GM12874 (cell line): ENCODE results near the gene CEP135.

Experiments
- CTCF ChIP-seq: IDR thresholded peaks from 2 replicates; pipeline ENCODE4 v1.5.1; 2011; ENCODE audit warnings: low read depth, mild to moderate bottlenecking, control low read depth, low read length, moderate library complexity; ENCODE audit not compliant: insufficient read depth

CEP135 gene

GRCh38 chr4:56078866-56079265 is 130.1 kb downstream of the CEP135 start:
- TF ChIP-seq CTCF: no peak

GRCh38 chr4:56080384-56080783 is 131.6 kb downstream of the CEP135 start:
- TF ChIP-seq CTCF: no peak

DNA sequence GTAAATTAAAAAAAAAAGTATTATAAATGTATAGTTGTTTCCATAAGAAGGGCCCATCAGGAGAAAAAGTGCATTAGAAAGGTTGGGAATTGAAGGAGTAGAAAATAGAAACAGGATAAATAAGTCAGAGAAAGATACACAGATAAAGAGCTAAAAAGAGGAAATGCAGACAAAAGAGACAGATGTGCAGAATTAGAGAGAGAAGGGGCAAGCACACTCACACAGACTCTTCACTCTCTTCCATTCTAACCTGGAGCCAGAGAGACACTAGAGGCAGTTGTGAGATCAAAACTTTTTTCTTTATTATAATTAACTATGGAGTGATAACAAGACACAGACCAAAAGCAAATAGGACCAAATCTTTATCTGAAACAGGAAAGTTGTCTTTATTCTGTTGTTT is 134.1 kb downstream of the CEP135 start:
- TF ChIP-seq CTCF: no peak
